ENCODE results near the gene DDX54.

DDX54 gene

GRCh38 chr12:113230315-113231234 is 45.3 kb upstream of the DDX54 start:
- Histone ChIP-seq H3K4me2 (ENCODE audit: low read depth, low read length, poor library complexity, severe bottlenecking) (no peak overlapping the region), H3K4me1 (ENCODE audit: insufficient read depth, low read length, poor library complexity, severe bottlenecking) (peaks cover 15% of the 10 kb centered on the region), H3K79me2 (ENCODE audit: insufficient read depth, low read length) (no peaks in the 10 kb centered on the region), H3K4me3 (ENCODE audit: low read length, poor library complexity, severe bottlenecking) (no peak overlapping the region), H4K20me1 (ENCODE audit: insufficient read depth, low read length, poor library complexity, severe bottlenecking) (no peaks in the 10 kb centered on the region), H3K9me2 (replicated peaks; ENCODE audit: low read depth, low read length) (no peaks in the 10 kb centered on the region), H3K36me3 (ENCODE audit: insufficient read depth, low read length) (no peaks in the 10 kb centered on the region), H3K27me3 (ENCODE audit: insufficient read depth, low read length, poor library complexity, severe bottlenecking) (no peaks in the 10 kb centered on the region), H3K9ac (ENCODE audit: low read depth, low read length, poor library complexity, severe bottlenecking) (no peak overlapping the region), H3K9me3 (ENCODE audit: insufficient read depth, low read depth, low read length) (no peaks in the 10 kb centered on the region), H2AFZ (ENCODE audit: low read length) (no peak overlapping the region; the same call in 1 of the 2 replicates), H3F3A (ENCODE audit: low read depth) (no peaks in the 10 kb centered on the region; the same call in 1 of the 2 replicates)
- TF ChIP-seq EZH2phosphoT487 (IDR thresholded peaks at IDR 0.05; ENCODE audit: borderline replicate concordance) (no peak), CTCF (conservative IDR thresholded peaks at IDR 0.05; ENCODE audit: low read length) (no peak)

- no peak overlapping the region for H3K4me2 ChIP-seq (ENCODE audit: low read depth, low read length, poor library complexity, severe bottlenecking)
- no peaks in the 10 kb centered on the region for H3K36me3 ChIP-seq (ENCODE audit: insufficient read depth, low read length)
Observed at GRCh38 chr12:113228394-113229028, 43.2 kb upstream of the DDX54 start.

More at GRCh38 chr12:113228394-113229028, 43.2 kb upstream of the DDX54 start:
- no peaks in the 10 kb centered on the region; the same call in 1 of the 2 replicates for H3F3A ChIP-seq (ENCODE audit: low read depth)
- peaks cover 15% of the 10 kb centered on the region for H3K4me1 ChIP-seq (ENCODE audit: insufficient read depth, low read length, poor library complexity, severe bottlenecking)
- H3K79me2 ChIP-seq (ENCODE audit: insufficient read depth, low read length) = no peaks in the 10 kb centered on the region
- no peak overlapping the region for H3K4me3 ChIP-seq (ENCODE audit: low read length, poor library complexity, severe bottlenecking)
- H2AFZ ChIP-seq (ENCODE audit: low read length) = no peak overlapping the region
- H4K20me1 ChIP-seq (ENCODE audit: insufficient read depth, low read length, poor library complexity, severe bottlenecking) = no peaks in the 10 kb centered on the region
- no peak overlapping the region for H3K9ac ChIP-seq (ENCODE audit: low read depth, low read length, poor library complexity, severe bottlenecking)
- H3K9me2 ChIP-seq (replicated peaks; ENCODE audit: low read depth, low read length) = no peaks in the 10 kb centered on the region
- no peaks in the 10 kb centered on the region for H3K27me3 ChIP-seq (ENCODE audit: insufficient read depth, low read length, poor library complexity, severe bottlenecking)
- TF ChIP-seq CTCF (conservative IDR thresholded peaks at IDR 0.05; ENCODE audit: low read length) (no peak), EZH2phosphoT487 (IDR thresholded peaks at IDR 0.05; ENCODE audit: borderline replicate concordance) (no peak)
- H3K9me3 ChIP-seq (ENCODE audit: insufficient read depth, low read depth, low read length) = no peaks in the 10 kb centered on the region
